H1 (cell line): ENCODE measurements around the gene MIF4GD. TPM values are rescaled to one million over a fixed set of nuclear protein-coding genes. Genes with fewer than 3 reads are reported as not detected.
A peak's percentile ranks its signal among the peaks of the same experiment; 100 is the strongest.

Experiments
- CTCF ChIA-PET: fragments of 300-600 bp; sonication (Branson Sonifier 250); formaldehyde crosslinking; loops from one replicate; lab custom pipeline; 2021; ENCODE audit not compliant: partially characterized antibody; lab: Charles Lee
- POLR2A ChIA-PET: fragments of 300-600 bp; sonication (Branson Sonifier 250); formaldehyde crosslinking; loops from one replicate; lab custom pipeline; 2021; ENCODE audit warnings: inconsistent platforms; ENCODE audit not compliant: partially characterized antibody; lab: Charles Lee
- DNase-seq, 2 experiments: peaks; one replicate each; pipeline versions ENCODE4 v3.0.0 to v3.0.0-alpha.2; 2010 to 2022; ENCODE audit warnings: low spot score in 2 of 2, low read depth in 1 of 2, mixed read lengths in 1 of 2
- FAIRE-seq: peaks from 2 replicates; lab custom pipeline; 2011; peaks lifted over from hg19 to GRCh38; lab: Jason Lieb, UNC
- H2AFZ ChIP-seq: 2 replicates; pipeline ENCODE4 v1.8.1; 2012; ENCODE audit warnings: low read length, inconsistent platforms
- H2AK5ac ChIP-seq: 2 replicates; pipeline ENCODE4 v1.6.1; 2013; ENCODE audit warnings: low read depth, low read length
- H2BK120ac ChIP-seq: replicated peaks from 2 replicates; pipeline ENCODE3; 2013; ENCODE audit warnings: low read depth, low read length, inconsistent platforms
- H2BK12ac ChIP-seq: 2 replicates; pipeline ENCODE4 v1.6.1; 2013; ENCODE audit warnings: low read depth, low read length
- H2BK15ac ChIP-seq: 2 replicates; pipeline ENCODE4 v1.6.1; 2013; ENCODE audit warnings: low read length
- H2BK20ac ChIP-seq: 2 replicates; pipeline ENCODE4 v1.6.1; 2013; ENCODE audit warnings: low read length
- H2BK5ac ChIP-seq: 2 replicates; pipeline ENCODE4 v1.6.1; 2013; ENCODE audit warnings: low read depth, low read length
- H3K14ac ChIP-seq: 2 replicates; pipeline ENCODE4 v1.6.1; 2013; ENCODE audit warnings: inconsistent platforms; ENCODE audit not compliant: insufficient read length
- H3K18ac ChIP-seq: 2 replicates; pipeline ENCODE4 v1.6.1; 2013; ENCODE audit warnings: low read length; ENCODE audit errors: extremely low read depth
- H3K23ac ChIP-seq: 2 replicates; pipeline ENCODE4 v1.6.1; 2013; ENCODE audit warnings: inconsistent platforms; ENCODE audit not compliant: insufficient read length
- H3K23me2 ChIP-seq: 2 replicates; pipeline ENCODE4 v1.6.1; 2013; ENCODE audit warnings: low read depth, low read length
- H3K27ac ChIP-seq: 2 replicates; pipeline ENCODE4 v1.6.1; 2011; ENCODE audit warnings: low read depth, low read length, inconsistent platforms
- H3K27me3 ChIP-seq, 4 experiments: replicated peaks in 1 of 4; 1 replicate in 1 of 4; 2 replicates in 3 of 4; pipeline versions ENCODE4 v1.6.1 to v1.8.1; 2011 to 2013; ENCODE audit warnings: low read length in 3 of 4, mild to moderate bottlenecking in 3 of 4, inconsistent platforms in 2 of 4, mixed read lengths in 2 of 4, moderate library complexity in 1 of 4; ENCODE audit not compliant: control insufficient read depth in 3 of 4, insufficient read depth in 3 of 4; ENCODE audit errors: extremely low read depth in 1 of 4
- H3K36me3 ChIP-seq, 4 experiments: 2 replicates each; pipeline versions ENCODE4 v1.6.1 to v1.8.1; 2011 to 2013; ENCODE audit warnings: mild to moderate bottlenecking in 4 of 4, low read length in 3 of 4, moderate library complexity in 2 of 4, control low read depth in 1 of 4, inconsistent platforms in 1 of 4; ENCODE audit not compliant: insufficient read depth in 4 of 4, control insufficient read depth in 2 of 4
- H3K4ac ChIP-seq: replicated peaks from 2 replicates; pipeline ENCODE3; 2013; ENCODE audit warnings: low read length, low read depth, mixed read lengths, inconsistent platforms; ENCODE audit not compliant: insufficient read length
- H3K4me1 ChIP-seq, 4 experiments: replicated peaks in 1 of 4; 1 replicate in 1 of 4; 2 replicates in 3 of 4; pipeline versions ENCODE4 v1.6.1 to v1.8.1; 2011 to 2013; ENCODE audit warnings: low read length in 3 of 4, inconsistent platforms in 2 of 4, mixed read lengths in 1 of 4; ENCODE audit not compliant: insufficient read depth in 4 of 4, control insufficient read depth in 3 of 4
- H3K4me2 ChIP-seq, 2 experiments: 2 replicates each; pipeline versions ENCODE4 v1.6.1 to v1.8.1; 2011 to 2013; ENCODE audit warnings: low read depth in 2 of 2, low read length in 2 of 2, control low read depth in 1 of 2, inconsistent platforms in 1 of 2, mild to moderate bottlenecking in 1 of 2; ENCODE audit not compliant: insufficient read depth in 1 of 2
- H3K4me3 ChIP-seq, 4 experiments: fragments of 200-600, 300-600 bp in 1 of 4; sonication (generic), shearing (Covaris generic), sonication (Bioruptor Twin) in 1 of 4; 2 replicates each; pipeline versions ENCODE4 v1.5.1 to v1.8.1; 2011 to 2016; ENCODE audit warnings: low read length in 4 of 4, low read depth in 3 of 4, control low read depth in 2 of 4, inconsistent platforms in 2 of 4, mild to moderate bottlenecking in 2 of 4, mixed read lengths in 1 of 4, moderate library complexity in 1 of 4; ENCODE audit not compliant: insufficient read depth in 2 of 4; ENCODE audit errors: extremely low read depth in 1 of 4
- H3K56ac ChIP-seq: replicated peaks from 2 replicates; pipeline ENCODE3; 2013; ENCODE audit warnings: low read depth, mild to moderate bottlenecking, mixed read lengths, low read length, inconsistent platforms; ENCODE audit not compliant: insufficient read length
- H3K79me1 ChIP-seq: 2 replicates; pipeline ENCODE4 v1.6.1; 2013; ENCODE audit warnings: low read depth, low read length, control low read depth
- H3K79me2 ChIP-seq, 2 experiments: 2 replicates each; pipeline versions ENCODE4 v1.6.1 to v1.8.1; 2012 to 2013; ENCODE audit warnings: low read length in 2 of 2, mild to moderate bottlenecking in 2 of 2, inconsistent platforms in 1 of 2; ENCODE audit not compliant: insufficient read depth in 2 of 2, control insufficient read depth in 1 of 2
- H3K9ac ChIP-seq, 4 experiments: replicated peaks in 1 of 4; 1 replicate in 1 of 4; 2 replicates in 3 of 4; pipeline versions ENCODE4 v1.6.1 to v1.8.1; 2011 to 2013; ENCODE audit warnings: low read depth in 3 of 4, low read length in 3 of 4, control low read depth in 2 of 4, mild to moderate bottlenecking in 2 of 4, moderate library complexity in 2 of 4, inconsistent platforms in 1 of 4; ENCODE audit errors: extremely low read depth in 1 of 4
- H3K9me3 ChIP-seq, 2 experiments: 2 replicates each; pipeline versions ENCODE4 v1.6.1 to v1.8.1; 2012 to 2013; ENCODE audit warnings: mild to moderate bottlenecking in 2 of 2, moderate library complexity in 2 of 2, control low read depth in 1 of 2, inconsistent platforms in 1 of 2, low read depth in 1 of 2, low read length in 1 of 2, mixed read lengths in 1 of 2; ENCODE audit not compliant: insufficient read depth in 2 of 2
- H4K20me1 ChIP-seq, 2 experiments: replicated peaks in 1 of 2; 2 replicates each; pipeline versions ENCODE3 to v1.8.1; 2011 to 2013; ENCODE audit warnings: inconsistent platforms in 2 of 2, low read length in 2 of 2, mild to moderate bottlenecking in 1 of 2; ENCODE audit not compliant: insufficient read depth in 2 of 2, control insufficient read depth in 1 of 2
- H4K5ac ChIP-seq: 2 replicates; pipeline ENCODE4 v1.6.1; 2013; ENCODE audit warnings: low read length, low read depth, mixed read lengths, inconsistent platforms; ENCODE audit not compliant: insufficient read length
- H4K8ac ChIP-seq: 2 replicates; pipeline ENCODE4 v1.8.0; 2013; ENCODE audit warnings: mild to moderate bottlenecking, moderate library complexity, low read length, inconsistent platforms; ENCODE audit not compliant: insufficient read depth; ENCODE audit errors: extremely low read depth
- H4K91ac ChIP-seq: replicated peaks from 2 replicates; pipeline ENCODE3; 2013; ENCODE audit warnings: low read length, mixed read lengths, inconsistent platforms; ENCODE audit not compliant: insufficient read length
- BRCA1 ChIP-seq: IDR thresholded peaks from 2 replicates; pipeline ENCODE4 v1.6.1; 2012; ENCODE audit warnings: low read depth, low read length, improper control_type of control experiment
- CBX5 ChIP-seq: fragments of 300-800, 300-1000 bp; sonication (generic); IDR thresholded peaks from 2 replicates; pipeline ENCODE4 v1.7.1; 2016; ENCODE audit warnings: antibody characterized with exemption, low read length, low read depth
- CBX8 ChIP-seq: fragments of 300-800, 300-1000 bp; sonication (generic); IDR thresholded peaks from 2 replicates; pipeline ENCODE4 v1.7.1; 2016; ENCODE audit warnings: low read depth, low read length, borderline replicate concordance
- CHD1 ChIP-seq: IDR thresholded peaks from 2 replicates; pipeline ENCODE4 v1.6.1; 2012; ENCODE audit warnings: low read depth, low read length, improper control_type of control experiment
- CTBP2 ChIP-seq: IDR thresholded peaks from 2 replicates; pipeline ENCODE4 v1.7.0; 2011; ENCODE audit warnings: borderline replicate concordance, mild to moderate bottlenecking, moderate library complexity, mixed read lengths, low read length; ENCODE audit not compliant: insufficient read depth, insufficient read length
- GABPA ChIP-seq: IDR thresholded peaks from 2 replicates; pipeline ENCODE4 v1.6.1; 2011; ENCODE audit warnings: mild to moderate bottlenecking, low read length, moderate library complexity, borderline replicate concordance; ENCODE audit not compliant: insufficient read depth
- HDAC6 ChIP-seq: IDR thresholded peaks from one replicate; pipeline ENCODE4 v1.7.1; 2012; ENCODE audit warnings: low read depth, mild to moderate bottlenecking, inconsistent platforms, low read length, moderate library complexity
- MAFK ChIP-seq: IDR thresholded peaks from 2 replicates; pipeline ENCODE4 v1.6.1; 2012; ENCODE audit warnings: low read depth, mild to moderate bottlenecking, improper control_type of control experiment, low read length
- POU5F1 ChIP-seq: IDR thresholded peaks from 2 replicates; pipeline ENCODE4 v1.6.1; 2011; ENCODE audit warnings: low read depth, mild to moderate bottlenecking, low read length, moderate library complexity
- RFX5 ChIP-seq: IDR thresholded peaks from 2 replicates; pipeline ENCODE4 v1.6.1; 2011; ENCODE audit warnings: low read depth, low read length, improper control_type of control experiment, borderline replicate concordance
- SIX5 ChIP-seq: IDR thresholded peaks from 2 replicates; pipeline ENCODE4 v1.6.1; 2011; ENCODE audit warnings: mild to moderate bottlenecking, low read depth, low read length
- SP4 ChIP-seq: IDR thresholded peaks from 2 replicates; pipeline ENCODE4 v1.6.1; 2012; ENCODE audit warnings: low read length, inconsistent platforms
- TAF7 ChIP-seq: optimal IDR thresholded peaks from 2 replicates; pipeline ENCODE3; 2011; ENCODE audit warnings: low read depth, mild to moderate bottlenecking, inconsistent platforms, low read length, moderate library complexity, borderline replicate concordance
- WGBS, 2 experiments: shearing (Covaris generic) in 1 of 2; methylation state at CpG; one replicate each; pipeline versions ENCODE4 v1.1.6 to v1.1.7; 2013 to 2015; ENCODE audit warnings: low lambda C conversion rate in 2 of 2, mixed read lengths in 2 of 2, inconsistent platforms in 1 of 2, low coverage in 1 of 2, missing lambda C conversion rate in 1 of 2; ENCODE audit not compliant: insufficient replicate concordance in 2 of 2, insufficient coverage in 1 of 2, insufficient read length in 1 of 2; ENCODE audit errors: extremely low coverage in 1 of 2, missing lambda C conversion rate in 1 of 2; 5-methylcytosine and 5-hydroxymethylcytosine counted together
- polyA plus RNA-seq, 7 experiments: library from polyadenylated mRNA; depleted of rRNA in 3 of 7; stranded (reverse) in 5 of 7; unstranded in 2 of 7; fragments of >200 nt in 5 of 7; fragments of 200-250 nt in 2 of 7; gene quantifications; 1 replicate in 5 of 7; 2 replicates in 1 of 7; 4 replicates in 1 of 7; pipeline versions ENCODE4 v1.2.1 to v1.2.3, GENCODE V29; 2011 to 2013; ENCODE audit warnings: missing spikeins in 2 of 7, mixed read lengths in 2 of 7
- total RNA-seq: library from RNA; stranded (reverse); fragmentation: NEBNext Ultra II Directional; extraction: Animal tissue kit (Norgen Biotek cat#: 25700); gene quantifications from 2 replicates; pipeline ENCODE4 v1.2.1, GENCODE V29; 2021

MIF4GD gene
- total and polyA plus RNA-seq, 2 of the 8 experiments (the other 6 are each of a cell fraction or from before 2014, with no cell fraction given): 16.1 to 51.1 TPM

- POLR2A ChIA-PET: interaction anchor here (0.6 to 1.6 kb wide), 6 partner anchors 9 to 1275 kb away, joined by 3 to 4 read pairs (median 3); no protein-coding TSS in a partner anchor
- H2BK12ac ChIP-seq: no peak overlapping the region
Observed at GRCh38 chr17:75315541-75316243, 44.7 kb upstream of the MIF4GD start.

More at GRCh38 chr17:75315541-75316243, 44.7 kb upstream of the MIF4GD start:
- H3K4me1 ChIP-seq: peaks cover 0 to 5% (median 0%) of the 10 kb centered on the region in 4 experiments; a peak in 2 of 7 replicates
- DNase-seq (no peak), FAIRE-seq (no peak)
- 89% methylated on average over 17 of the region's 19 CpGs; no CpG with 5 or more reads in 1 of the 2 experiments for WGBS, 2 experiments
- H4K8ac ChIP-seq: peak overlapping the region; percentile 51; the same call in 1 of the 2 replicates
- no peak overlapping the region for H2BK15ac ChIP-seq
- CTCF ChIA-PET: interaction anchor here (0.8 to 2.8 kb wide), 9 partner anchors 11 to 116 kb away, joined by 3 to 9 read pairs (median 4); partner anchors contain the start of gene SLC25A19
- H3K23me2 ChIP-seq: no peaks in the 10 kb centered on the region
- no peak overlapping the region for H2AFZ ChIP-seq
- H4K91ac ChIP-seq: no peak overlapping the region
- no peaks in the 10 kb centered on the region for H3K79me2 ChIP-seq
- no peak overlapping the region for H2AK5ac ChIP-seq
- no peak overlapping the region; the same call in 1 of the 2 replicates for H2BK5ac ChIP-seq
- TF ChIP-seq CHD1: no peak
- TF ChIP-seq CTBP2: no peak
- TF ChIP-seq MAFK: no peak
- no peak for TF ChIP-seq SP4
- TF ChIP-seq RFX5: no peak
- TF ChIP-seq GABPA: no peak
- no peak for TF ChIP-seq BRCA1
- TF ChIP-seq HDAC6: no peak
- no peak for TF ChIP-seq POU5F1
- no peak for TF ChIP-seq SIX5
- TF ChIP-seq CBX5: no peak
- no peak for TF ChIP-seq TAF7
- TF ChIP-seq CBX8: no peak
- H3K36me3 ChIP-seq: peaks cover 2 to 9% (median 7%) of the 10 kb centered on the region in 4 experiments; a peak in 4 of 8 replicates
- no peak overlapping the region for H3K14ac ChIP-seq
- H4K5ac ChIP-seq: no peak overlapping the region
- H3K9me3 ChIP-seq: no peaks in the 10 kb centered on the region
- no peak overlapping the region; a peak in 1 of 7 replicates for H3K9ac ChIP-seq
- no peak overlapping the region for H3K4me2 ChIP-seq
- H3K56ac ChIP-seq: no peak overlapping the region
- H4K20me1 ChIP-seq: peaks cover 3 to 7% of the 10 kb centered on the region in 2 experiments
- H2BK120ac ChIP-seq: no peak overlapping the region
- no peaks in the 10 kb centered on the region for H3K27me3 ChIP-seq
- H3K4me3 ChIP-seq: no peak overlapping the region
- H2BK20ac ChIP-seq: no peak overlapping the region
- no peaks in the 10 kb centered on the region for H3K79me1 ChIP-seq
- no peak overlapping the region for H3K27ac ChIP-seq
- H3K18ac ChIP-seq: no peak overlapping the region
- H3K23ac ChIP-seq: no peak overlapping the region
- H3K4ac ChIP-seq: no peak overlapping the region
